Mesenchymal stem cell (in vitro differentiated cells and primary cell): ENCODE measurements around the gene CERS6.
A peak's percentile ranks its signal among the peaks of the same experiment; 100 is the strongest.

Experiments
- DNase-seq: peaks from one replicate; pipeline ENCODE4 v3.0.0-alpha.2; 2013
- H2AFZ ChIP-seq: one replicate; pipeline ENCODE4 v1.6.1; 2013; ENCODE audit warnings: low read depth, mild to moderate bottlenecking, control low read depth, inconsistent platforms, low read length, moderate library complexity
- H2AK5ac ChIP-seq: 2 replicates; pipeline ENCODE4 v1.6.1; 2013; ENCODE audit warnings: low read length, moderate library complexity, mild to moderate bottlenecking, inconsistent platforms; ENCODE audit not compliant: severe bottlenecking
- H2BK120ac ChIP-seq: one replicate; pipeline ENCODE4 v1.6.1; 2013; ENCODE audit warnings: low read depth, mild to moderate bottlenecking, inconsistent platforms, low read length, moderate library complexity
- H2BK12ac ChIP-seq, 2 experiments: one replicate each; pipeline ENCODE4 v1.6.1; 2013; ENCODE audit warnings: inconsistent platforms in 2 of 2, low read length in 2 of 2, mild to moderate bottlenecking in 2 of 2, moderate library complexity in 2 of 2, control low read depth in 1 of 2
- H2BK15ac ChIP-seq: one replicate; pipeline ENCODE4 v1.6.1; 2013; ENCODE audit warnings: mild to moderate bottlenecking, low read depth, inconsistent platforms; ENCODE audit not compliant: poor library complexity, severe bottlenecking
- H2BK5ac ChIP-seq: 2 replicates; pipeline ENCODE4 v1.6.1; 2013; ENCODE audit warnings: low read depth, mild to moderate bottlenecking, low read length, control low read depth, inconsistent platforms; ENCODE audit not compliant: poor library complexity, severe bottlenecking
- H3K14ac ChIP-seq, 2 experiments: one replicate each; pipeline ENCODE4 v1.6.1; 2013; ENCODE audit warnings: inconsistent platforms in 2 of 2, low read length in 2 of 2, control low read depth in 1 of 2, mild to moderate bottlenecking in 1 of 2, moderate library complexity in 1 of 2
- H3K18ac ChIP-seq, 2 experiments: one replicate each; pipeline ENCODE4 v1.6.1; 2013; ENCODE audit warnings: inconsistent platforms in 2 of 2, low read length in 2 of 2, control low read depth in 1 of 2, low read depth in 1 of 2, mild to moderate bottlenecking in 1 of 2
- H3K23ac ChIP-seq, 2 experiments: one replicate each; pipeline ENCODE4 v1.6.1; 2013; ENCODE audit warnings: inconsistent platforms in 2 of 2, low read length in 2 of 2, mild to moderate bottlenecking in 2 of 2, moderate library complexity in 2 of 2, control low read depth in 1 of 2
- H3K27ac ChIP-seq: 2 replicates; pipeline ENCODE4 v1.5.1; 2013; ENCODE audit warnings: mild to moderate bottlenecking, moderate library complexity, low read length, control low read depth, inconsistent platforms; ENCODE audit not compliant: poor library complexity, severe bottlenecking
- H3K27me3 ChIP-seq, 2 experiments: 2 replicates each; pipeline versions ENCODE4 v1.6.1 to v1.7.0; 2013; ENCODE audit warnings: low read length in 2 of 2, mild to moderate bottlenecking in 2 of 2, moderate library complexity in 2 of 2, control low read depth in 1 of 2, inconsistent platforms in 1 of 2; ENCODE audit not compliant: control insufficient read depth in 1 of 2, insufficient read depth in 1 of 2
- H3K36me3 ChIP-seq, 2 experiments: 2 replicates each; pipeline versions ENCODE4 v1.6.1 to v1.7.0; 2013; ENCODE audit warnings: low read length in 2 of 2, control low read depth in 1 of 2, inconsistent platforms in 1 of 2, low read depth in 1 of 2, mild to moderate bottlenecking in 1 of 2; ENCODE audit not compliant: insufficient read depth in 2 of 2, control insufficient read depth in 1 of 2
- H3K4ac ChIP-seq, 2 experiments: one replicate each; pipeline ENCODE4 v1.6.1; 2013; ENCODE audit warnings: inconsistent platforms in 2 of 2, low read length in 2 of 2, mild to moderate bottlenecking in 2 of 2, moderate library complexity in 2 of 2, control low read depth in 1 of 2, low read depth in 1 of 2
- H3K4me1 ChIP-seq: 2 replicates; pipeline ENCODE4 v1.6.1; 2013; ENCODE audit warnings: low read depth, low read length, control low read depth; ENCODE audit not compliant: control insufficient read depth, insufficient read depth
- H3K4me2 ChIP-seq: 2 replicates; pipeline ENCODE4 v1.6.1; 2013; ENCODE audit warnings: low read length, mild to moderate bottlenecking, inconsistent platforms; ENCODE audit not compliant: poor library complexity, severe bottlenecking
- H3K4me3 ChIP-seq, 2 experiments: 2 replicates each; pipeline versions ENCODE4 v1.5.1 to v1.7.0; 2013; ENCODE audit warnings: low read length in 2 of 2, mild to moderate bottlenecking in 2 of 2, control low read depth in 1 of 2, low read depth in 1 of 2; ENCODE audit not compliant: insufficient read depth in 1 of 2
- H3K79me1 ChIP-seq: replicated peaks from 2 replicates; pipeline ENCODE4 v1.6.1; 2013; ENCODE audit warnings: mild to moderate bottlenecking, control low read depth, low read length, inconsistent platforms; ENCODE audit not compliant: poor library complexity, severe bottlenecking
- H3K9ac ChIP-seq: 2 replicates; pipeline ENCODE4 v1.7.0; 2013; ENCODE audit warnings: mild to moderate bottlenecking, low read length, moderate library complexity
- H3K9me3 ChIP-seq: 2 replicates; pipeline ENCODE4 v1.7.0; 2013; ENCODE audit warnings: mild to moderate bottlenecking, low read length; ENCODE audit not compliant: control insufficient read depth
- H4K8ac ChIP-seq: one replicate; pipeline ENCODE4 v1.6.1; 2013; ENCODE audit warnings: inconsistent platforms, mild to moderate bottlenecking, low read length, moderate library complexity
- H4K91ac ChIP-seq: one replicate; pipeline ENCODE4 v1.6.1; 2013; ENCODE audit warnings: mild to moderate bottlenecking, low read length, inconsistent platforms
- WGBS: methylation state at CpG from one replicate; pipeline ENCODE4 v1.1.7; 2013; ENCODE audit warnings: mixed read lengths; 5-methylcytosine and 5-hydroxymethylcytosine counted together

CERS6 gene

DNA sequence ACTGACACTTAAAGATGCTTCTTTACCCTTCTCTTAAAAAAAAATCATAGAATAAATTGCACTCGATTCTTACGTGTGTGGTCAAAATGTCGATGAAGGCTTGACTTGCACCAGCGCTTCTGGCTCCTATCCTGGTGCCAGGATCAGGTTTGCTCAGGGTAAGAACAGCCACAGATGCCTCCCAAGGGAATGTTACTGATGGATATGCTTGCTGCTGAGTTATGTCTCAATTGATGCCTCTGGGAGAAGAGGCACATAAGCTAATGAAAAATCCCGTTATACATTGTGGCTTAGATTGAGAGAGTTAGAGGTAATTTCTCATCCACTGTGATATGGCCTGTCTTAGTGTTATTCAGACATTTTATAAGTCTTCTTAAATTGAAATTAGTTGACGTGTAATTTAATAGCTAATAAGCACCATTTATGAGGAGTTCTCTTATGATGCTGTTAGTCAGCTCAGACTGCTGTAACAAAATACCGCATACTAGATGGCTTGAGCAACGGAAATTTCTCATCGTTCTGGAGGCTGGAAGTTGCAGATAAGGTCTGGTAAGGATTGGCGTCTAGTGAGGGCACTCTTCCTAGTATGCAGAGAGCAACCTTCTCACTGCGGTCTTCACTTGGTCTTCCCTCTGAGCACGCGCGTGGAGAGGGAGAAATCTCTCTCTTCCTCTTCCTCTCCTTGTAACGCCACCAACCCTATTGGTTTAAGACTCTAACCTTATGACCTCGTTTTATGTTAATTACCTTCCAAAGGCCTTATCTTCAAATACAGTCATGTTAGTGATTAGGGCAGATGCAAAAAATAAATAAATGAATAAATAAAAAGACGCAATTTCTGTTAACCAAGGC, 229.8 kb downstream of the CERS6 start:
- no peak overlapping the region for H3K18ac ChIP-seq
- H3K27me3 ChIP-seq, result no peaks in the 10 kb centered on the region
- no peak overlapping the region for H3K9ac ChIP-seq
- peak overlapping the region in 1 of 2 experiments; percentile 6 for H3K14ac ChIP-seq
- H2BK12ac ChIP-seq, result no peak overlapping the region
- H3K4me2 ChIP-seq, result no peak overlapping the region
- no peaks in the 10 kb centered on the region for H3K9me3 ChIP-seq
- no peak overlapping the region for H3K4me3 ChIP-seq
- peak overlapping the region; percentile 25 for H3K27ac ChIP-seq
- H3K4me1 ChIP-seq, result peaks cover 8% of the 10 kb centered on the region
- no peak overlapping the region for H3K4ac ChIP-seq
- H2AFZ ChIP-seq, result no peak overlapping the region
- WGBS, result 89% methylated on average over 15 of the region's 17 CpGs
- no peak overlapping the region for H2BK15ac ChIP-seq
- no peak overlapping the region for H2BK5ac ChIP-seq
- H3K23ac ChIP-seq, result no peak overlapping the region
- H4K8ac ChIP-seq, result no peak overlapping the region
- H3K79me1 ChIP-seq, result peaks cover 8% of the 10 kb centered on the region
- DNase-seq, result no peak
- H2BK120ac ChIP-seq, result no peak overlapping the region
- H4K91ac ChIP-seq, result no peak overlapping the region
- H2AK5ac ChIP-seq, result no peak overlapping the region
- H3K36me3 ChIP-seq, result no peaks in the 10 kb centered on the region

DNA sequence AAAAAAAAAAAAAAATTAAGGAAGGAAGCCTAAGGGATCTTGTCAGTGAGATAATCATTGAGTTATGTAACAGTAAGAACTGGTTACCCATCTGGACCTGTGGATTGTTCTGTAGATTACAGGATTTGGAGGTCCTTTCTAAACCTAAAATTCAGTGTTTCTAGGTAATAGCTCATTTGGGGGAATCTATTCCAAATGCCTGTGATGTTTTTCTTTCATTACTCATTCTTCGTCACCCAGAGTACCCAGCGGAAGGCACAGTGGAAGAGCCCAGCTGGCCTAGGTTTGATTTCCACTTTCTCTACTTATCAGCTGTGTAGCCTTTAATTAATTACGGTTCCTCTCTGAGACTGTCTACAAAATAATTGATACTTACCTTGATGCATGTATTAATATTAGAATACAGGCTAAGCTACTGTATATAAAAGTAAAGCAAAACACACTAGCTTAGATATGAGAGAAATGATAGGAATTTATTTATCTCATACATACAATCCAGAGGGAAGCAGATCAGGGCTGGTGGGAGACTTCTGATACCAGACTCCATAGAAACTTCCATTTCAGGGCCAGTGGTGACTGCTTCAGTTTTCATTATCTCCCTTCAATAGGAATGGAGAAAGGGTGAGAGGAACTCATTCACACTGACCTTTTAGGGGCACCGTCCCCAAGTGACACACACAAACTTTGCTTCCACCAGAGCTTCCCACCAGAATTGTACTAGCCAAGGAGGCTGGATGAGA, 230.6 kb downstream of the CERS6 start:
- H2BK5ac ChIP-seq, result no peak overlapping the region
- 78% methylated on average over 2 of the region's 4 CpGs for WGBS

DNA sequence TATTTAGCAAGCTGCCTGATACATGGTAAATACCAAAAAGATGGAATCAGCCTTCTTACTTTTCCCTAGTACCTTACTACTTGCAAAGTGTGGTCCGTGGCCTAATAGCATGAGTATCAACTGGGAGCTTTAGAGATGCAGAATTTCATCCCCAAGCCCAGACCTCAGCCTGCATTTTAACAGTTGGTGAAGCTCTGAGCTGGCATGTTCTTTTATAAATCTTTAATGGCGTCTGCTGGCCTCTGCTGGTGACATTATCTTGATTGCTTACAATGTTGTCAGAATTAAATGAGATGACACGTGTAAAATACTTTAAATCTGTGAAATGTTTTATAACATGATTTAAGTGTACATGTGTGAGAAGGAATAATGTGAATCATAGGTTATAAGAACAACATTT, 231.2 kb downstream of the CERS6 start:
- no peak overlapping the region for H2BK15ac ChIP-seq
- H3K23ac ChIP-seq, result no peak overlapping the region
- H3K14ac ChIP-seq, result no peak overlapping the region
- no peak overlapping the region for H2AK5ac ChIP-seq
- no peak overlapping the region for H4K91ac ChIP-seq
- no peak overlapping the region for H2BK12ac ChIP-seq
- no peak overlapping the region for H3K18ac ChIP-seq
- no peak overlapping the region for H3K4me3 ChIP-seq
- H3K9me3 ChIP-seq, result no peaks in the 10 kb centered on the region
- H2BK5ac ChIP-seq, result no peak overlapping the region
- no peak overlapping the region for H3K4ac ChIP-seq
- no peak overlapping the region for H2AFZ ChIP-seq
- 85% methylated on average over 3 of the region's 3 CpGs for WGBS
- peaks cover 8% of the 10 kb centered on the region for H3K4me1 ChIP-seq
- H3K9ac ChIP-seq, result no peak overlapping the region
- no peaks in the 10 kb centered on the region for H3K36me3 ChIP-seq
- no peak overlapping the region for H4K8ac ChIP-seq
- peaks cover 8% of the 10 kb centered on the region for H3K79me1 ChIP-seq
- no peak overlapping the region for H3K4me2 ChIP-seq
- DNase-seq, result peak; percentile 32
- H2BK120ac ChIP-seq, result no peak overlapping the region
- peak overlapping the region; percentile 22 for H3K27ac ChIP-seq
- no peaks in the 10 kb centered on the region for H3K27me3 ChIP-seq

More for the DNA sequence above, 230.6 kb downstream of the CERS6 start:
- Histone ChIP-seq H2BK12ac (no peak overlapping the region), H2AK5ac (no peak overlapping the region), H4K91ac (no peak overlapping the region), H3K23ac (no peak overlapping the region), H3K14ac (no peak overlapping the region), H3K18ac (no peak overlapping the region), H2BK120ac (no peak overlapping the region), H3K4me1 (peaks cover 8% of the 10 kb centered on the region), H3K9me3 (no peaks in the 10 kb centered on the region), H2AFZ (no peak overlapping the region), H3K36me3 (no peaks in the 10 kb centered on the region), H3K27ac (peak overlapping the region; percentile 48), H3K27me3 (no peaks in the 10 kb centered on the region), H3K79me1 (peaks cover 8% of the 10 kb centered on the region), H3K4me2 (no peak overlapping the region), H3K4me3 (no peak overlapping the region), H3K9ac (no peak overlapping the region), H2BK15ac (no peak overlapping the region), H4K8ac (no peak overlapping the region), H3K4ac (no peak overlapping the region)
- no peak for DNase-seq

DNA sequence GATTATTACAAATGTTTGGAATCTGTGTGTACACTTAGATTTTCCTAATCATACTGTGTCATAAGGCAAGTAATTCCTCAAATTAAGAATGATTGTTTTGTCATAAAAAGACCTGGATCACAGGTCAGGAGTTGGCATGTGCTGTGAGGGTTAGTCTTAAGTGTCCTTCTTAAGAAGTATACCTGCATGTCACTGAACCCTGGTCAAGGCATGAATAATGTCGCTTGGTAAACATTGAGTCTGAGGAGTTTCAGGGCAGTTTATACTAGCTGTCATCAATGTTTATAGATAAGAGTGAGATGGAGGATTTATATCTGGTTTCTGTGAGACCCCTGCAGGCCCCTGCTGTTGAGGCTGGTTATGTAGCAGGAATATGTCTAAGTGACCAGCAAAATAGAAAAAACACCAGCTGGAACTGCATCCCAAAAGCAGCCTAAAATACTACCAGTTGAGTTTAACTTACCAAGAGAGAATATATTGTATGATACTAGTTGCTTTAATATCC, 234.4 kb downstream of the CERS6 start:
- H2AK5ac ChIP-seq, result no peak overlapping the region
- H2BK15ac ChIP-seq, result no peak overlapping the region
- no peak overlapping the region for H3K23ac ChIP-seq
- H4K91ac ChIP-seq, result no peak overlapping the region
- H3K18ac ChIP-seq, result no peak overlapping the region
- peaks cover 8% of the 10 kb centered on the region for H3K4me1 ChIP-seq
- H2BK5ac ChIP-seq, result no peak overlapping the region
- H3K14ac ChIP-seq, result no peak overlapping the region
- H4K8ac ChIP-seq, result no peak overlapping the region
- H3K79me1 ChIP-seq, result peaks cover 6% of the 10 kb centered on the region
- no peak overlapping the region for H3K9ac ChIP-seq
- 7% methylated on average over 1 of the region's 1 CpG for WGBS
- no peaks in the 10 kb centered on the region for H3K36me3 ChIP-seq
- H2AFZ ChIP-seq, result no peak overlapping the region
- H2BK12ac ChIP-seq, result no peak overlapping the region
- no peak overlapping the region for H2BK120ac ChIP-seq
- no peaks in the 10 kb centered on the region for H3K27me3 ChIP-seq
- H3K4me3 ChIP-seq, result no peak overlapping the region
- no peak overlapping the region for H3K27ac ChIP-seq
- no peaks in the 10 kb centered on the region for H3K9me3 ChIP-seq
- H3K4ac ChIP-seq, result no peak overlapping the region
- no peak for DNase-seq
- H3K4me2 ChIP-seq, result no peak overlapping the region
